Measurements from ENCODE around the gene AGA. TPM values are rescaled to one million over a fixed set of nuclear protein-coding genes. Genes with fewer than 3 reads are reported as not detected.

The AGA gene
- total RNA-seq, 2 experiments from 2014 or later: 14.4 to 18.0 TPM

Other genes starting within 250 kb of the AGA start
- 10 to 100 TPM; 21.9 to 22.7 TPM for gene NEIL3, start 132.6 kb downstream of the AGA start, total RNA-seq